Stimulated activated CD4-positive, alpha-beta T cell treated with anti-CD3 and anti-CD28 coated beads, Interleukin-12 subunit alpha, Interleukin-12 subunit beta, amount 100 ng/mL, for 4 hours (primary cell): ENCODE results near the gene PTPRF.
"Not testable (repeated sequence)": the region's sequence is repeated elsewhere in the genome, so short reads cannot be mapped to it uniquely, and the experiment has no call there.

Experiments
- DNase-seq: peaks from one replicate; pipeline ENCODE4 v3.0.0-alpha.2; 2020

Gene PTPRF

DNA sequence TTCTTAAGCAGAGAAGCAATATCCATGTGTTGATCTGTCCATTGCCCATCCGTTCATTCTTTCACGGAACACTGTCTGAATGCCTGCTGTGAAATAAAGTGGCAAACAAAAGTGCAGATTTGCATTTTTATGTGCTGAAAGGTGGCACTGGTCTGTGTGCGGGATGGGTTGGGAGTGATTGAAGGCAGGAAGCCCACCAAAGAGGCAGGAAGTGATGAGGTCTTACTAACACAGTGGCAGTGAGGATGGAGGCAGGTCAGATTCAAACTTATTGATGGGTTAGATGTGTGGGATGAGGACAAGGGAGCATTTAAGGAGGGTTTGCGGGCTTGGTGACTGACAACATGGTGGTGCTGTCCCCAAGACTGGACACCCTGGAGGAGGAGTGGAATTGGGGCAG lies 8.3 kb downstream of the PTPRF start:
- no peak for DNase-seq

DNA sequence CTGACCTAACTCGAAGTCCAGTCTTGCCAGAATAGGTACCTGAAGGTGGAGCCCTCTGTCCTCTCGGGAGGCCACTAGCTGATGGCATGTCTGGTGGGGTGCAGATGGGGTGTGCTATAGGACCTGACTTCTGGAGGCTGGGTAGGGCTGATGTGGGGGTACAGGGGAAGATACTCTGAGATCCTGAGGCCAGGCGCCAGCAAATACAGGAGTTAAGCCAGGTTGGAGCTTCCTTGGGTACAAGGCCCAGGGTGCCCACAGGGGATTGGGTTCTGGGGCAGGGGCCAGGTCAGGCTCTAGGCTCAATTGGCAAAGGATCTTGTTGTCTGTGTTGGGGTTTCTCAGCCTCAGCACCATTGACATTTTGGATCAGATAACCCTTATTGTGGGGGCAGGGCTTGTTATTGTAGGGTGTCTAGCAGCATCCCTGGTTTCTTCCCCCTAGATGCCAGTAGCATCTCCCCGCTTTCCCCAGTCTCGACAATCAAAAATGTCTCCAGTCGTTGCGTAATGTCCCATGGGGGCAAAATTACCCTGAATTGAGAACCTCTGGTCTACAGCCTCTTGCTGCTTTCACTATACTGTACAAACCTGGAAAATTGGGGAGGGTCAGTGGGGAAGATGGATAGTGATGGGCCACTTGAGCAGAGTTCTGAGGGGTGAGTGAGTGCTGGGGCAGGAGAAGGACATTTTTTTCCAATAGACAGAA lies 9.2 kb downstream of the PTPRF start:
- no peak for DNase-seq

GRCh38 chr1:43540653-43541071 lies 10.0 kb downstream of the PTPRF start:
- no peak for DNase-seq

DNA sequence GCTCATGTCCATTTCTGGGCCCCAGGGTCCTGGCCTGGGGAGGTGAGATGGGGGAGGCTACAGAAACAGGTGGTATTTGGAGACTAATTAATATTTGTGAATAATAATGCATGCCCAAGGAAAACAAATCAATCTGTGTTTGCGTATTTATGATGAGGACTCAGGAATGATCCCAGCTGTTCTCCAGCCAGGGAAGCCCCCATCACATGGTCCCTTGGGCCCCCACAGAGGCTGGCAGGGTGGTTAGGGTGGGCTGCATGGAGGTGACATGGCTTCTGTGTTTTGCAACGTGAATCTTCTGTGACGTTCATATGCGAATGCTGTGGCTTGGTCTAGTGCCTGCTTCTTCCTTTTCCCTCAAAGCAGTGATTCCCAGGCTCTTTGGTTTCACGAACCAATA lies 10.5 kb downstream of the PTPRF start:
- DNase-seq = no peak

GRCh38 chr1:43541721-43542401 lies 11.2 kb downstream of the PTPRF start:
- no peak for DNase-seq

DNA sequence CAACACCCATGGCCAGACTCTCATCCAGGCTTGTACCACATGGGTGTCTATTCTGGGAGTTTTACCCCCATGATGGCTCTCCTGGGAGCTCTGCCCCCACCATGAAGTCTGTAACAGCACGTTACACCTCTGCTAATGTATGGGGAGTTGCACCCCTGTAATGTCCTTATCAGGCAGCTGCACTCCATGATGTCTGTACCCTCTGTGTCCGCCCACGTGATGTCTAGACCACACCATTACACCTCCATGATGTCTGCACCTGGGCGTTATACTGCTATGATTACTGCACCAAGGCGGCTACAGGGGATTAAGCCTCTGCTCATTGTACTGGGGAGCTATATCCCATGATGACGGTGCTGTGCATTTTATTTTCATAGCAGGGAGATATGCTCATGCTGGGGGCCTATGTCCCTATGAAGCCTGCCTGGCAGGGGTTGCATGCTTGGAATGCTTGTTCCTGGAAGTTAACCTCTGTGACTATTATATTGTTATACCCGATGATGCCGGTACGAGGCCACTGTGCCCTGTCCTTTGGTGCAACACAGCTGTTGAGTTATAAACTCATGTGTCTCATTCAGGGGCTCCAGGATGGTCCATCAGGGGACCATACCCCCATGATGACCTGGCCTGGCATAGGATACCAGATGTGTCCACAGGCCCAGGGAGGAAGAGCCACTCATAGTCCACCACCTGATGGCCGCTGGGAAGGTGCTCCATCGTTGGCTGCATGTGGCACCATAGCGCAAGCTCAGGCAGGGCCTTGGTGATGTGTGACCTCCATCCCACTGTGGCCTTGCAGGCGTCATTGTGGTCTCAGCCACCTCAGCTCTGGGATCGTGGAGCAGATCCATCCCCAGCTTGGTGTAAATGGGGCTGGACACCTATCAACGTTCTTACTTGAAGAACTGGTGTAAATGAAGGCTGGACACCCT lies 12.1 kb downstream of the PTPRF start:
- no peak for DNase-seq

DNA sequence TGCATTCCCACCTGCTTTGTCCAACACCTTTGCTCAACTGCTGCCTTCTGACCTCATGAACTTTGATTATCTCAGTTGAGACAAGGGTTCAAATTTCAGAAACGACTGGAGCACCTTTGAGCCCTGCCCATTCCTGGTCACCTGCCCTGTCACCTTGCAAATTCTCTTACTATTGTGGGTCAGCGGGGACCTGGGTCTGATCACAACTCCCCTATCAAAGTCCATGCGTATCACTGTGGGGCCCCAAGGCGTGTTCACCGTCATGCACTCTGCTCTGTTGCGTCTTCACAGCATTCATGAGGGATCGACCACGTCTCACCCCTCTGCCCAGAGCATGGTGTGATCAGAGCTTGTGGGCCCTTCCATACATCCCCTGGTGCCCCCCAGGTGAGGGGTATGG lies 12.9 kb downstream of the PTPRF start:
- no peak for DNase-seq

DNA sequence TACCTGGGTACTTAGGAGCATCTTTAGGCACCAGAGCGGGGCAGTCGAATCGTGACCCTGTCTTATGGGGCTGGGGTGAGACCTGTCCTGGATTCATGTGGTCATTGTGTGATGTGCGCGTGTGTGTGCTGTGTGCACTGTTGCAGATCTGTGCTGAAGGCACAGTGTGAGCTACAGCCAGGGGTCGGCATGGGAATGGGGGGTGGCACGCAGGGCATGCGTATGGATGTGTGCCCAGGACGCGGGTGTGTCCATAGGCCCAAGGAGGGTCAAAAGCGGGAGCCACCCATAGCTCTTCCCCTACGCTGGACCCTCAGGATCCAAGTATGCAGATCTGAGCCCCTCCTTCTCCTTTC lies 14.6 kb downstream of the PTPRF start:
- no peak for DNase-seq

- DNase-seq = no peak
These were observed 15.2 kb downstream of the PTPRF start for GRCh38 chr1:43545695-43546387.

DNA sequence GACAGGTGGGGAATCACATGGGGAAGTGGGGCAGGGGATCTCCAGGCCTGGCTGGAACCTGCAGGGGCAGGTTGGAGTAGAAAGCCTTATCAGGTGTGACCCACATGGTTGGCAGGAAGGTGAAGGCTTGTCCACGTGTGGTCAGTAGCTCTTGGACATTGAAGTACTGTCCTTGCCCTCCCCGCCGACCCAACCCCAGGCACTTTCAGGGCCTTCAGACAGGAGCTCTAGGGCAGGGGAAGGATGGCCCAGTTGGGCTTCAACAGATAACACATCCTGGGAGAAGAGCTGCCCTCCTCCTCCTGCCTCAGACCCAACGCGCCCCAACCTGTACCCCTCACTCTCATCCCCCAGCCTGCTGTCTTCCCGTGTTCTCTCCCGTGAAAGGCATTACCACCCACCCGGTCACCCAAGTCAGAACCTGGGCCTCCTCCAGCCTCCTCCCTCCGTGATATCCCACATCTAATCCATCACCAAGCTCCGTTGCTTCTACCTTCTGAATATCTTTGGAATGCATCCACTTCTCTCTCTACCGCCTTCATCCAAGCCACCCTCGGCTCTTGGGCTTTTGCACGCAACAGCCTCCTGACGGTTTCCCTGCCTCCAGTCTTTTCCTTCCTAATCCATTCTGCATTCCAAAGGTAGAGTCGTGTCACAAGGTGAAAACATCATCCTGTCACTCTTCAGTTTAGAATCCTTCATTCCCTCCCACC lies 15.9 kb downstream of the PTPRF start:
- DNase-seq = no peak

DNA sequence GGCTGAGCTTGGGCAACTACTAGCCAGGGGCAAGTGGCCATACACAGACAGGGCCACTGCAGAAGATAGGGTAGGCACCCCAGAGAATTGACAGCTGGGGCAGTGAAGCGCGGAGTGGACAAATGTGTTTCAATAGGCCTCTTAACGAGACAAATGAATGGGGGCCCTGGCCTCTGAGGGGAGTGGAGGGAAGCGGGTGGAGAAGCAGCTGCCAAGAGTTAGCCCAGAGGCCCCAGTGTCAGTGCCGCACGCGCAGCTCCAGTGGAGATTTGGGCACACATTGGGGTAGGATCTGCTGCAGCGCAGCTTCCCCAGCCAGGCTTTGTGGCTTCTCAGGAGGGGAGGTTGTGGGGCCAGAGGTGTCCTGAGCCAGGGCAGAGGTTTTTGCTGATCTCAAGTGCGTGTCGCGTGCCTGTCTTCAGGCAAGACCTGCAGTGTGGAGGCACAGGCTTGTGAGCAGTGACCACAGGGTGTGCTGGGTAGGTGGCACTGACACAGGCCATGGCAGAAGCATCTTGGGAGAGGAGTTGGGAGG lies 16.9 kb downstream of the PTPRF start:
- DNase-seq = no peak

- DNase-seq = no peak
These were observed 17.9 kb downstream of the PTPRF start for GRCh38 chr1:43548285-43549271.

- DNase-seq = not testable (repeated sequence)
These were observed 18.7 kb downstream of the PTPRF start for GRCh38 chr1:43549394-43549793.

GRCh38 chr1:43549921-43550597 lies 19.4 kb downstream of the PTPRF start:
- no peak for DNase-seq

GRCh38 chr1:43550598-43551246 lies 20.0 kb downstream of the PTPRF start:
- no peak for DNase-seq

- DNase-seq = no peak
These were observed 20.8 kb downstream of the PTPRF start for GRCh38 chr1:43551396-43551888.

- no peak for DNase-seq
These were observed 21.5 kb downstream of the PTPRF start for GRCh38 chr1:43552059-43552742.

DNA sequence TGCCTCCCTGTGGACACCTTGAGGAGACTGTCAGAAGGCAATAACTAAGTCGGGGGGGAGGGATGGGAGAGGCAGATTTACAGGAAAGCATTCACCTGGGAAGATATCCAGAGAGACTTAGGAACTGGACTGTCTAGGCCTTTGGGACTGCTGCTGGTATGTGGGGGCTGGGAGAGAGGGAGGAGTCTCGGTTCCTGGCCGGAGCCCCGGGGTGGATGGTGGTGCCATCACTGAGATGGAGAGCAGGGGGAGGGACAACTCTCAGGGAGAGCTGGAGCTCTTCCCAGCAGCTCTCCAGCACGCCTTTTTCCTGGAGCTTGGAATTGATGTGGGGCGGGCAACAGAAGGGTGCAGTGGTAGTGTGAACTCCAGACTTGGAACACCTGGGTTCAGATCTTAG lies 22.1 kb downstream of the PTPRF start:
- no peak for DNase-seq

GRCh38 chr1:43554444-43554992 lies 23.8 kb downstream of the PTPRF start:
- no peak for DNase-seq
